H1 (cell line): ENCODE measurements around the gene TBC1D16. TPM values are rescaled to one million over a fixed set of nuclear protein-coding genes. Genes with fewer than 3 reads are reported as not detected.

Experiments
- CBX5 ChIP-seq: fragments of 300-800, 300-1000 bp; sonication (generic); IDR thresholded peaks from 2 replicates; pipeline ENCODE4 v1.7.1; 2016; ENCODE audit warnings: antibody characterized with exemption, low read length, low read depth
- CHD7 ChIP-seq: fragments of 300-600 bp; sonication (generic); IDR thresholded peaks from 2 replicates; pipeline ENCODE4 v1.7.1; 2012; ENCODE audit warnings: low read length, moderate library complexity, mild to moderate bottlenecking, inconsistent platforms; ENCODE audit not compliant: insufficient replicate concordance
- NANOG ChIP-seq: IDR thresholded peaks from 2 replicates; pipeline ENCODE4 v1.6.1; 2011; ENCODE audit warnings: low read length, low read depth, mild to moderate bottlenecking, inconsistent platforms; ENCODE audit not compliant: insufficient read depth, poor library complexity, severe bottlenecking
- TEAD4 ChIP-seq: IDR thresholded peaks from 2 replicates; pipeline ENCODE4 v1.6.1; 2012; ENCODE audit warnings: low read depth, low read length, inconsistent platforms, mixed read lengths
- polyA plus RNA-seq, 7 experiments: library from polyadenylated mRNA; depleted of rRNA in 3 of 7; stranded (reverse) in 5 of 7; unstranded in 2 of 7; fragments of >200 nt in 5 of 7; fragments of 200-250 nt in 2 of 7; gene quantifications; 1 replicate in 5 of 7; 2 replicates in 1 of 7; 4 replicates in 1 of 7; pipeline versions ENCODE4 v1.2.1 to v1.2.3, GENCODE V29; 2011 to 2013; ENCODE audit warnings: missing spikeins in 2 of 7, mixed read lengths in 2 of 7
- total RNA-seq: library from RNA; stranded (reverse); fragmentation: NEBNext Ultra II Directional; extraction: Animal tissue kit (Norgen Biotek cat#: 25700); gene quantifications from 2 replicates; pipeline ENCODE4 v1.2.1, GENCODE V29; 2021

The TBC1D16 gene
- total and polyA plus RNA-seq, 2 of the 8 experiments (the other 6 are each of a cell fraction or from before 2014, with no cell fraction given) = 21.1 to 109 TPM

- TF ChIP-seq CHD7 (no peak), CBX5 (no peak), NANOG (no peak), TEAD4 (no peak)
Observed at GRCh38 chr17:80081596-80081995, 45.9 kb upstream of the TBC1D16 start (continued).
